Cardiac fibroblast (primary cell): ENCODE data around the gene PLOD2.
A peak's percentile ranks its signal among the peaks of the same experiment; 100 is the strongest.

ENCODE experiments used
- DNase-seq, 2 donors: peaks; one replicate each; pipeline versions ENCODE4 v3.0.0 to v3.0.0-alpha.2; 2010; ENCODE audit warnings: low read depth in 2 of 2
- H3K4me3 ChIP-seq, 2 donors: replicated peaks in 1 of 2; 1 replicate in 1 of 2; 2 replicates in 1 of 2; pipeline ENCODE4 v1.5.1; 2011; ENCODE audit warnings: low read depth in 2 of 2, low read length in 2 of 2, mild to moderate bottlenecking in 2 of 2, moderate library complexity in 1 of 2
- TF ChIP-seq, protein P1 (sequence below): IDR thresholded peaks from one replicate; pipeline ENCODE4 v1.5.1; 2011; ENCODE audit warnings: low read depth, mild to moderate bottlenecking, low read length, inconsistent platforms

PLOD2 gene

DNA sequence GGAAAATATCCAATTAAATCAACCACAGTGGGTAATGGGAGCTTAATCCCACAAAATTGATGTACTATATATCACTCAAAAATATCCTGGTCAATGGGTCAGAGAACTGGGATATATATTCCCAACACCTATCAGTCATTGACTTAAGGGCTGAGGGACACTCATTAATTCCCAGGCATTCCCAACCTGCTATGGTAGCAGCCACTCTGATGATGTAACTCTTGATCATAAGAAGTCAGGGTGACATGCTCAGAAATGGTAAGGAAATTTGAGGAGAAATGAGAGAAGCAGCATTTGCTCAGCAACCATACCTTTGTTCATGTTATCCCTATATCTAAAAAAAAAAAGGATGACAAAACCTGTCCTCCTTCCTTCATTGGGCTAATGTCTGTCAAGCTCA lies 3.1 kb upstream of the PLOD2 start:
- TF ChIP-seq, protein P1, sequence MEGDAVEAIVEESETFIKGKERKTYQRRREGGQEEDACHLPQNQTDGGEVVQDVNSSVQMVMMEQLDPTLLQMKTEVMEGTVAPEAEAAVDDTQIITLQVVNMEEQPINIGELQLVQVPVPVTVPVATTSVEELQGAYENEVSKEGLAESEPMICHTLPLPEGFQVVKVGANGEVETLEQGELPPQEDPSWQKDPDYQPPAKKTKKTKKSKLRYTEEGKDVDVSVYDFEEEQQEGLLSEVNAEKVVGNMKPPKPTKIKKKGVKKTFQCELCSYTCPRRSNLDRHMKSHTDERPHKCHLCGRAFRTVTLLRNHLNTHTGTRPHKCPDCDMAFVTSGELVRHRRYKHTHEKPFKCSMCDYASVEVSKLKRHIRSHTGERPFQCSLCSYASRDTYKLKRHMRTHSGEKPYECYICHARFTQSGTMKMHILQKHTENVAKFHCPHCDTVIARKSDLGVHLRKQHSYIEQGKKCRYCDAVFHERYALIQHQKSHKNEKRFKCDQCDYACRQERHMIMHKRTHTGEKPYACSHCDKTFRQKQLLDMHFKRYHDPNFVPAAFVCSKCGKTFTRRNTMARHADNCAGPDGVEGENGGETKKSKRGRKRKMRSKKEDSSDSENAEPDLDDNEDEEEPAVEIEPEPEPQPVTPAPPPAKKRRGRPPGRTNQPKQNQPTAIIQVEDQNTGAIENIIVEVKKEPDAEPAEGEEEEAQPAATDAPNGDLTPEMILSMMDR, result no peak

DNA sequence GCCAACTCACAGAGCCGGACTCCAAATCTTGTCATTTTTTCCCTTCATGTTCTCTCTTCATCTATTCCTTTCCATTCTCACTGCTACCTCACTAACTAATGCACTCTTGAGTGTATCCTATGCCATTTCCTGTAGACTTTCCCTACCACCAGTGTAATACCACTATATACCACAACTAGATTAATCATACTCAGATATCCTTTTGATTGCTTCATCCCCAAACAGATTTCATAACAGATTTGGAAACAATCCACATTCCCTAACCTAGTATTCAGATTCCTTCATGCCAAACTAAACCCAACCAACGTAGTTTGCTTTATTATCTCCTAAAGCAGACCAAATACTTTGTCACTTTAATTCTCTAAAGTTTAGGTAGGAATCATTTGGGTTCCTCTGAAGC lies 2.6 kb upstream of the PLOD2 start:
- peak; percentile 93 to 98 for DNase-seq
- peak overlapping the region in 1 of 2 donors; percentile 13 for H3K4me3 ChIP-seq
- TF ChIP-seq, protein P1, result peak; percentile 37

More for the DNA sequence above, 3.1 kb upstream of the PLOD2 start:
- peak in 1 of 2 donors; percentile 69 for DNase-seq
- H3K4me3 ChIP-seq, result peak overlapping the region in 1 of 2 donors; percentile 13

DNA sequence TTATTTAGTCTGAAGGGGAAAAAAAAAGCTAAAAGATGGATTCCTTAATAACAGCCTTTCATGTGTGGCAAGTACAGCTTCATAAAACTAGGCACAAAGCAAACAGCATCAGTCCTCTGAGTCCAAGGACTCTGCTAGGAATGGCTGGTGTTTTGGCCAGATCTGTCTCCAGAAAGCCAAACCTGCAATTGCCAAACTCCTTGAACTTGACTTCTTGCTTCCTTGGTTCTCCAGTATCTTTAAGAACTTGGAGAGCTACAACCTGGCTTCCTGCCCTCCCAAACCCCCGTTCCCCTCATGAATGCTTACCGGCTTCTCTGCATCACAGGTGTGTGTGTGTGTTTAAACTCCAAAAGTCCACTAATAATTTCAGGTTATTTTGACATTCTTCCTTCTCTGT lies 1.6 kb upstream of the PLOD2 start:
- TF ChIP-seq, protein P1, result no peak
- no peak overlapping the region for H3K4me3 ChIP-seq
- DNase-seq, result peak in 1 of 2 donors; percentile 38

DNA sequence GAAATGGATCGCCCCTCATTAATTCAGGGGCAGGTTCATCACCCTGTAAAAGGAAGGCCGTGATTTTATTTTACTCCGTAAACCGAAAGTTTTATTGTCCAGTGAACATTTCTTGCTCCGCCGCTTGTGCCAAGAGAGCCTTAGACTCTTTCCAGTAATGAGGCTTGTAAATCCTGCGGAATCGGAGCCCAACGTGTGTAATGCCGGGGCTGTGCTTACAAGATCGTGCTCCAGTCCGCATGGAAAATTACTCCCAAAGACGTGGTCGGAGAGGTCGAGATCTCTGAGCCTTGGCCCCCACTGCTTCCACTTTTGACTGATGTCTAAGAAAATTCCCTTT lies 649 bp upstream of the PLOD2 start:
- peak overlapping the region; percentile 67 to 89 for H3K4me3 ChIP-seq
- TF ChIP-seq, protein P1, result no peak
- DNase-seq, result peak in 1 of 2 donors; percentile 74

DNA sequence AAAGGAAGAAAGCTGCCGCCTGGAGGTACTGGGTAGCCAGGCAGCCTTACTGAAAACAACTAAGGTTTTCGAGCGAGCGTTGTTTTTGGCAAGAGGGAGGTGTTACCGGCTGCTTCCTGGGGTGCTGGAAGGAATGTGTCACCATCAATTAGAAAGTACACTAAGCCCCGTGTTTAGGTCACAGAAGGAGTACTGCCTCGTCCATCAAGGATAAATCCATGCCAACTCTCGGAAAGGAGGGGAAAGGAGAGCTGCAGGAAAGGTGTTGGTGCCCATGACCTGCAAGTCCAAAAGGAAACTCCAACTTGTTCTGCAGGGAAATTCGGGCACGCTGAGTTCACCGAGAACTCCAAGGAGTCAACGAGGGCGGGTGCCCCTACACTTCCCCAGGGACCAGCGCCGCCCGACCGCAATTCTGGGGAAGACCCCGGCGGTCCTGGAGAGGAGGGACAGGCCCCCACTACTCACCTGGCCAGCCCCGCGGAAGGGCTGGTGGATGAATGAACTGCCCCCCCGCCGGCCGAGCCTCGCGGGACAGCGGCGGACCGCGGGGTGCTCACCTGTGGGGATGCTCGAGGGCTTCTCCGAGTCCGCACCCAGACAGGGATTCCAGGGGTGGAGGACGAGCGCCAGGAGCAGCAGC lies 542 bp downstream of the PLOD2 start:
- H3K4me3 ChIP-seq, result peak overlapping the region; percentile 67 to 89
- TF ChIP-seq, protein P1, result peak; percentile 73
- DNase-seq, result peak; percentile 87

DNA sequence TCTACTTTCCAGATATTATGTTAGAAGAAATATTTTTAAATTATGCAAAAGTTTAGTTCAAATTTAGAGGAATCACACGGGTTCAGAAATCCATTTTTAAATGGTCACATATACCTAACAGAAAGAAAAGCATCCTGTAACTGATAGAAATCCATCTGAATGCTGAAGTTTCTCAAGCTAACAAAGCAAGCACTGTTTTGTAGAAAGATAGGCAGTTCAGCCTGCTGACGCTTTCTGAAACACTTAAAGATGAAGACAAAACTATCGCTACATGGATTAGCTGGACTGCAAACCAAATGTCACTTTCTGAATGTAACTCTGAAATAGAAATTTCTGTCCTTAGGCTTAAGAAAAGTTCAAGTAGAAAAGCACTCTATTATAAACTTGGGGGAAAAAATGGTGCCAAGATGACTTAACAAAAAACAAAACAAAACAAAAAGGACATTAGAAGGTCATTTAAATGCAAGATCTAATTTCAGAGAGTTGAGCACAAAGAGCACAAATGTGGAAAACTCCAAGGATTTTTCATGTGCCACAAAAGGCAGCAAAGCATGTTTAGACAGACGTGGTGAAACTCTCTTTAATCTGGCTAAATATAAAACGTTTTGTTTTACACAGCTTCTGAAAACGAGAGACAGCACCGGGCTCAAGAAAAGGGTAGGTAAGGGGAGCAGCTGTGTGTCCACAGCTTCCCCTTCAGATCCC lies 1.2 kb downstream of the PLOD2 start:
- TF ChIP-seq, protein P1, result no peak
- DNase-seq, result no peak
- H3K4me3 ChIP-seq, result peak overlapping the region; percentile 67 to 89

DNA sequence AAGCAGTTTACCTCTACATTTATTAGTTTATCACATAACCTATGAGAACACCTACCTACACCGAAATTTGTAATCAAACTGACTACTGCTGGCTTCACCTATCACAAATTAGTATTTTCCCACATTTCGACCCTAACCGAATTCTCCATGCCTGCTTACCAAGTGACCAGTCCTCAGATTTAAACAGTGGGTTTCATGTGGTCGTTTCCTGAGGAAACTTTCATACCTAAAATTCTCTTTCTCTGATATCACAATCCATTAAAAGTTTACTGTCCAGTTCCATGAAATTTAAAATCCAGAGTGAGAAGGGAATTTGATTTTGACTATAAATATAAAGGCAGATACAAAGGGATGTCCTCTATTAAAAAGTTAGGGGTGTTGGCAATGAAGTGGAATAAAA lies 1.9 kb downstream of the PLOD2 start:
- no peak for DNase-seq
- H3K4me3 ChIP-seq, result peak overlapping the region; percentile 67 to 89
- TF ChIP-seq, protein P1, result no peak
